ENCODE data around the gene CAMK1D. TPM values are rescaled to one million over a fixed set of nuclear protein-coding genes. Genes with fewer than 3 reads are reported as not detected.

CAMK1D gene
- total RNA-seq, 1 experiment from 2014 or later: 10.2 TPM

GRCh38 chr10:12518024-12518423 lies 168.7 kb downstream of the CAMK1D start:
- CTCF ChIA-PET: no interaction called here
- H3K9me3 Mint-ChIP-seq: peaks cover 16% of the 10 kb centered on the region
- no peak for TF ChIP-seq ZNF317 (CRISPR knock-in tag; IDR thresholded peaks at IDR 0.05; ENCODE audit: borderline replicate concordance, low read depth)
- TF ChIP-seq CREM (CRISPR knock-in tag; IDR thresholded peaks at IDR 0.05): no peak
- no peak for TF ChIP-seq ELF4 (CRISPR knock-in tag; IDR thresholded peaks at IDR 0.05; ENCODE audit: low read depth)
- no peak for TF ChIP-seq RORB (CRISPR knock-in tag; IDR thresholded peaks at IDR 0.05)
- TF ChIP-seq MYBL2 (CRISPR knock-in tag; IDR thresholded peaks at IDR 0.05): no peak
- no peak for TF ChIP-seq FOXK1 (CRISPR knock-in tag; IDR thresholded peaks at IDR 0.05)
- TF ChIP-seq CTCF (IDR thresholded peaks at IDR 0.05): no peak
- TF ChIP-seq USF1 (CRISPR knock-in tag; IDR thresholded peaks at IDR 0.05): no peak
- no peak for TF ChIP-seq GTF2I (CRISPR knock-in tag; conservative IDR thresholded peaks at IDR 0.05)
- TF ChIP-seq FOXJ3 (CRISPR knock-in tag; IDR thresholded peaks at IDR 0.05; ENCODE audit: borderline replicate concordance): no peak
- TF ChIP-seq RELA (CRISPR knock-in tag; IDR thresholded peaks at IDR 0.05; ENCODE audit: borderline replicate concordance): no peak
- TF ChIP-seq NFE2L1 (CRISPR knock-in tag; IDR thresholded peaks at IDR 0.05): no peak
- TF ChIP-seq KAT7 (CRISPR knock-in tag; IDR thresholded peaks at IDR 0.05; ENCODE audit: borderline replicate concordance): no peak
- no peak for TF ChIP-seq NR3C1 (CRISPR knock-in tag; conservative IDR thresholded peaks at IDR 0.05; ENCODE audit: low read depth)
- no peak for TF ChIP-seq ZNF281 (CRISPR knock-in tag; IDR thresholded peaks at IDR 0.05)
- no peak for TF ChIP-seq PRDM15 (CRISPR knock-in tag; IDR thresholded peaks at IDR 0.05)
- TF ChIP-seq USF2 (CRISPR knock-in tag; IDR thresholded peaks at IDR 0.05): no peak
- peaks cover 3% of the 10 kb centered on the region; the same call in 1 of the 2 replicates for H3K27me3 Mint-ChIP-seq (ENCODE audit: low read depth)
- DNase-seq (ENCODE audit: low spot score): no peak
- H3K4me3 Mint-ChIP-seq: no peak overlapping the region
- 0 out of 2 replicates have a peak, but pooled peaks cover under 1% of the 10 kb centered on the region for H3K4me1 Mint-ChIP-seq
- POLR2A ChIA-PET: no interaction called here
- peaks cover 16% of the 10 kb centered on the region for H3K36me3 Mint-ChIP-seq
- no peak overlapping the region for H3K27ac Mint-ChIP-seq
- ATAC-seq: no peak

Data from WTC11 (cell line).